GM21576 (cell line): ENCODE data around the gene UBAC2.
A peak's percentile ranks its signal among the peaks of the same experiment; 100 is the strongest.
"Not testable (repeated sequence)": the region's sequence is repeated elsewhere in the genome, so short reads cannot be mapped to it uniquely, and the experiment has no call there.

Experiments used
- ATAC-seq: cut with Tn5 transposase; IDR thresholded peaks from one replicate; pipeline ENCODE4 v1.9.1; 2021; ENCODE audit warnings: mild to moderate bottlenecking, moderate library complexity; ENCODE audit not compliant: unreplicated experiment

Gene UBAC2

GRCh38 chr13:99211421-99212035, 10.9 kb downstream of the UBAC2 start:
- no peak for ATAC-seq

DNA sequence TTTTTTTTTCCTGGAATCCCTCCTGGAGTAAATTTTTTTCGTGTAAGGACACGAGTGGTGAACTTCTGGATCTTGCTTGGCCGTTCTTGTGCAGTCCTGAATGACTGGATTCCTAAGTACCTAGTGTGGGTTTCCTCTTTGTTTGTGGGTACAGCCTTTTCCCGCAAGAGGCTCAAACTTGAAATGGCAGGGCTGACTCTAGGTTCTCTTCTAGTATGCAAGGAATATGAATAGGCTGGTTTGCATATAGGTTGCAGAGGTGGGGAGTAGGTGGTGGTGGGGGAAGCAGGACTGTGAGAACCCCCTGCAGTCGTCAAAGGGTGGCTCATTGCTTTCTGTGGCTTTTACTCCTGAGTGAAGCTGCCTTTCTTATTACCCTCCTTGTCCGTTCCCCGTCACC, 13.6 kb downstream of the UBAC2 start:
- ATAC-seq: no peak

GRCh38 chr13:99214731-99215130, 14.1 kb downstream of the UBAC2 start:
- no peak for ATAC-seq

- ATAC-seq: no peak
Observed at GRCh38 chr13:99215184-99215830, 14.7 kb downstream of the UBAC2 start.

DNA sequence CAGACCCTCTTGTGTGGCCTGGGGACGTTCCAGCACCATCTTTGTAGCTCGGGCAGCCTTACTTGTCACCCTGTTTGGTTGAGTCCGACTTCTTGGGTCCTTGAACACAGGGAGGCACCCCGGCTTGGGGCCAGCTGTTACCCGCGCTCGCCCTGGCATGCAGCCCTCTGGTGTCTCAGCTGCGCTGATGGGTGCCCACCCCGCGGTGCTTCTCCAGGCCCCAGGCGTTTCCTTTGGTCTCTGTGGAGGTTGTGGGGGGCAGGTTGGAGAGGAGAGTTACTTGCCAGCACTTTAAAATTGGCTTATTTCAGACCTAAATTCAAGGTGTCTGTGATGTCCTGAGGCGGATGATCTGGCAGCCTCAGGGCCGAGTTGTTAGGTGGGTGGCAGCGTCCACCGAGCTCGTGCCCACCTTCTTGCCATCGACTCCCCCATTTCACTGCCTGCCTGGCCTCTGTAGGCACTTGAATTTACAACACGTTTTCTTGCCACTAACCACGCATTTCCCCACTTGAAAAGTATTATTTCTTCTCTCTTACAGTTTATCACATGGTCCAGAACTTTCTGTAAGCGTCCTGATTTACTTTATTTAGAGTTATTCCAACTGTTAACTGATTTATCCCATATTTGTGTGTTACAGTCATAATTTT, 16.9 kb downstream of the UBAC2 start:
- ATAC-seq: no peak

- ATAC-seq: no peak
Observed at GRCh38 chr13:99218126-99218525, 17.5 kb downstream of the UBAC2 start.

DNA sequence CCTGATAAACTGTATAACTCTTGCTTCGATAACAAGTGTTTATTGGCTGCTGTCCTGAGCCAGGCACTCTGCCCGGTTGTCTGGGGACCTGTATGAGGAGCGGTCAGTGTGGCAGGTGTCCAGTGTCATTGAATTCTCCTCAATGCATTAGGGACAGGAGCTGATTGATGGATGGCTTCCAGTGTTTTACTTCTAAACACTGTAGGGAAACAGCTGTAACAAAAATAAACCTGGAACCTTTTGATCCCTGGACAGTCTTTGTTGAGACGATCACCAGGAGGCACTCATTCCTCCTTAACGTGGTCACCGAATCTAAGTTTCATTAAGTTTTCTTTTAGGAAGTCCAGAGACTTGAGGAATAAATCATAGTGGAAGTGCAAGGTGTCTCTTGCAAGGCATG, 17.9 kb downstream of the UBAC2 start:
- ATAC-seq: no peak

GRCh38 chr13:99218969-99219368, 18.3 kb downstream of the UBAC2 start:
- no peak for ATAC-seq

DNA sequence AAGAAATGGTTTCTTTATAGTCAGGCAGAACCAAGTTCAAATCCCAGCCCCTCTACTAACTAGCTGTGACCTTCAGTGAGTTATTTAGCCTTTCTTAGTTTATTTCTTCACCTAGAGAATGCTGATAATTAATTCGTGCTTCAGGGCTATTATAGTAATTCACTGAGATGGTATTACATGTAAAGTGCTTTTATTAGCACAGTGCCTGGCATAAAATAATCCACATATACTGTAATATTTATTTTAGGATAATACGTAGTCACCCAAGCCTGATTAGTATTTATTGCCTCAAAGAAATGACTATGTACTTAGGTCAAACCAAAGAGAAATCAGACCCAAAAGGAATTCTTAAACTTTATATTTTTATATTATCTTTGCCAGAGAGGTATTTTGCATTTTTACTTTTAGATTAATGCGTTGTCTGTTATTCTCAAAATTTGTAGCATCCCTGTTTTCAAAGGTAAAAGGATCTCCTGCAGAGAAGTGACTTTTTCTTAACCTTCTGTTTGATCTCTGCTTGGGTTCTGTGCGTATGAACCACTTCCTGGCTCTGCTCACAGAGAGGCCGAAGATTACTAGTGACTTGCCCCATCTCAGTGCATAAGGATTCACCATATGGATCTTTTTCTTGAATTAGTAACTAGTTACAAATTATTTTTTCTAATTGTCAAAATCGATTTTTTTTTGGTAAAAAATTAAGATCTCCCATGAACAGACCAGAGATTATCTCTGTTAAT, 19.7 kb downstream of the UBAC2 start:
- no peak for ATAC-seq

- ATAC-seq: no peak
Observed at GRCh38 chr13:99221567-99222239, 21.0 kb downstream of the UBAC2 start.

DNA sequence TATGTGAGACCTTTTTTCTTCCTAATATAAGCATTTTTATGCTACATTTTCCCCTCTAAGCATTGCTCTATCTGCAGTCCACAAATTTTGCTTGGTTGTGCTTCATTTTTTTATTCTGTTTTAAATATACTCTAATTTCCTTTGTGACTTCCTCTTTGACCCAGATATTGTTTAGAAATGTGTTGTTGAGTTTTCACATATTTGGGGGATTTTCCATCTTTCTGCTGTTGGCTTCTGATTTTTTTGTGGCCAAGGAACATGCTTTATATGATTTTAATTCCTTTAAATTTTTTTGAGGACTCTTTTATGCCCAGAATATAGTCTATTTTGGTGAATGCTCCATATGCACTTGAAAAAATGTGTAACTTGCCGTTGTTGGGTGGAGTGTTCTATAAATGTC, 22.9 kb downstream of the UBAC2 start:
- ATAC-seq: no peak

GRCh38 chr13:99224021-99224420, 23.4 kb downstream of the UBAC2 start:
- no peak for ATAC-seq

DNA sequence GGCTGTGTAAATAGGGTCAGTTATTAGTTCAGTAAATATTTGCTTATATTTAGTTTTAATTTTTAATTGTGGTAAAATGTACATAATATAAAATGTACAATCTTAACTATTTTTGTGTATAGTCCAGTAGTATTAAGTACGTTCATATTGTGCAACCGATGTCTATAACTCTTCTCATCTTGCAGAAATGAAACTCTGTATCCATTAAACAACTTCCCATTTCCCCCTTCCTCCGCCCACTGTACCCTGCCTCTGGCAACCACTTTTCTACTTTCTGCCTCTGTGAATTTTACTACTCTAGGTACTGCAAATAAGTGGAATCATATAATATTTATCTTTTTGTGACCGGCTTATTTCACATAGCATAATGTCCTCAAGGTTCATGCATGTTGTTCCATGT, 24.4 kb downstream of the UBAC2 start:
- ATAC-seq: no peak

- ATAC-seq: no peak
Observed at GRCh38 chr13:99226513-99226912, 25.9 kb downstream of the UBAC2 start.

- ATAC-seq: no peak
Observed at GRCh38 chr13:99227331-99227900, 26.8 kb downstream of the UBAC2 start.

DNA sequence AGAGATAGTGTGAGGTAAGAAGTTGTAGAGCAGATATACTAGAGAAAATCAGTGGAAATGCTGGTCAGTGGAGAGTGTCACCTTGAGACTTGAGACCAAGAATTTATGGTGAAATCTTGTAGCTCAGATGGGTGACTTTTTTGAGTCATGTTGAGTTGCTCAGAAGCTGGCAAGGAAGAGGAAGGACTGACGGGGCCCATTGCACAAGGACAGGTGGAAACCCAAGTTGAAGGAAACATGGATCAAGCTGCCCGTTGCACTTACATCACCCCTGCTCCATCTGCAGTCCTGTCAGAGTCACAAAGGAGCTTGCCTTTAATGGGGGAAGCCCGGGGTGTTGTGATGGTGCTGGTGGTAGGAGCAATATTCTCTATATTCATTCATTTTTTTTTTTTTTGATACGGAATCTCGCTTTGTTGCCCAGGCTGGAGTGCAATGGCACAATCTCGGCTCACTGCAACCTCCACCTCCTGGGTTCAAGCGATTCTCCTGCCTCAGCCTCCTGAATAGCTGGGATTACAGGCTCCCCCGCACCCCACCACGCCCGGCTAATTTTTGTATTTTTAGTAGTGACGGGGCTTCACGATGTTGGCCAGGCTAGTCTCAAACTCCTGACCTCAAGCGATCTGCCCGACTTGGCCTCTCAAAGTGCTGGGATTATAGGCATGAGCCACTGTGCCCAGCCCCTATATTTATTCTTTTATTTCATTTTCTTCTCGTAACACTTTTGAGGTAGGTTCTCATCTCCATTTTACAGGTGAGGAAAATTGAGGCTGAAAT, 27.4 kb downstream of the UBAC2 start:
- ATAC-seq: no peak

- peak; percentile 95 for ATAC-seq
Observed at GRCh38 chr13:99228737-99229691, 28.4 kb downstream of the UBAC2 start.

GRCh38 chr13:99230588-99230987, 29.9 kb downstream of the UBAC2 start:
- not testable (repeated sequence) for ATAC-seq

DNA sequence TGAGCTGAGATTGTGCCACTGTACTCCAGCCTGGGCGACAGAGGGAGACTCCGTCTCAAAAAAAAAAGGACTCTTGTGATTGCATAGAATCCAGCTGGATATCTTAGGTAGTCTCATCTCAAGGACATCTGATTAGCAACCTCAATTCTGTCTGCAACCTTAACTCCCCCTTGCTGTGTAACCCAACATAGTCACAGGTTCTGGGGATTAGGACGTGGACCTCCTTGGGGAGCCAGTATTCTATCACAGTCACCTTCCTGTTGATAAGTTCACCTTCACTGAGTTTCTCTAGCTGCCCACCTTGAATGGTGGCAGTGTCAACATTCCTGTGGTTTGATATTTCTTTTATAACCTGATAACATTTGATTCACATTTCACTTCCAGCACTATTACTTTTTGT, 30.3 kb downstream of the UBAC2 start:
- no peak for ATAC-seq
